Left hindlimb (tissue), 1 donor: Measurements from ENCODE around the gene SMIM36.
"Not testable (repeated sequence)": the region's sequence is repeated elsewhere in the genome, so short reads cannot be mapped to it uniquely, and the experiment has no call there.

Source experiments
- DNase-seq: peaks from one replicate; pipeline ENCODE4 v3.0.0-alpha.2; 2018

SMIM36 gene

GRCh38 chr17:55453839-55454557 is 57.3 kb downstream of the SMIM36 start:
- DNase-seq = no peak

DNA sequence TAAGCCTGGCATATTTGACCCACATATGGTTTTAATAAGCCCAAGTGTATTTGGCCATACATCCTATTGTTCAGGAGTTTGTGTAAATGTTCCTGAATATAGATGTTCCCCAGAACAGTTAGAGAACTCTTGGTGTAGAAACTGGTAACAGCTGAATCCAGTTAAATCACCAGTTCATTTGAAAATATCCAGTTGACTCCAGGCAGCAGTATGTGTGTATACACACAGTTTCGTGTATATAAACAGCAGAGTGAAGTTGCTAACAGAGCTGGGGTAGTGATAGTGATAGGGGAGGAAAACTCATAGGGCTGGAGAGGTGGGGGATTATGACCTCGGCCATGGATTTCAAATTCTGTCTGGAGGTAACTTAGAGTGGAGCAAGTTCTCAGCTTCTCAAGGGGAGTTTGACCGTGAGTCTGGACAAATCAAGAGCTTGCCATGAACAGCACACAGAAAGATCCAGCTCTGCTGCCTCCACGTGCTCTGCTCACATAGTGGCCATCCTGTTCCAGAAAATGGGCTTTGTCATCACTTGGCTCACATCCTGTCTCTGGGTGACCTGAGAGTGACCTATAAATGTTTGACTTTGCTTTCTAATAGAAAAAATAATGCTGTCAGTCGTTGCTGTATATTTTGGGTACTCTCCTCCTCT is 59.0 kb downstream of the SMIM36 start:
- DNase-seq = no peak

DNA sequence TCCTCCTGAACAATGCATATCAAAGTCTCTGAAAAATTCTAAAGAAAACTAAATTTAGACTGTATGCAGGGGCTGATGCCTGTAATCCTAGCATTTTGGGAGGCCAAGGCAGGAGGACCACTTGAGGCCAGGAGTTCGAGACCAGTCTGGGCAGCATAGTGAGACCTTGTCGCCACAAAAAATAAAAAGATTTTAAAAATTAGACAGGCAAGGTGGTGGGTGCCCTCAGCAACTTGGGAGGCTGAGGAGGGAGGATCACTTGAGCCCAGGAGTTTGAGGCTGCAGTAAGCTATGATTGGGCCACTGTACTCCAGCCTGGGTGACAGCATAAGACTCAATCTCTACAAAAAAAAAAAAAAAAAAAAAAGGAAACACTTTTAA is 59.5 kb downstream of the SMIM36 start:
- no peak for DNase-seq

- DNase-seq = no peak
Observed at GRCh38 chr17:55451203-55451641, 60.0 kb downstream of the SMIM36 start.

DNA sequence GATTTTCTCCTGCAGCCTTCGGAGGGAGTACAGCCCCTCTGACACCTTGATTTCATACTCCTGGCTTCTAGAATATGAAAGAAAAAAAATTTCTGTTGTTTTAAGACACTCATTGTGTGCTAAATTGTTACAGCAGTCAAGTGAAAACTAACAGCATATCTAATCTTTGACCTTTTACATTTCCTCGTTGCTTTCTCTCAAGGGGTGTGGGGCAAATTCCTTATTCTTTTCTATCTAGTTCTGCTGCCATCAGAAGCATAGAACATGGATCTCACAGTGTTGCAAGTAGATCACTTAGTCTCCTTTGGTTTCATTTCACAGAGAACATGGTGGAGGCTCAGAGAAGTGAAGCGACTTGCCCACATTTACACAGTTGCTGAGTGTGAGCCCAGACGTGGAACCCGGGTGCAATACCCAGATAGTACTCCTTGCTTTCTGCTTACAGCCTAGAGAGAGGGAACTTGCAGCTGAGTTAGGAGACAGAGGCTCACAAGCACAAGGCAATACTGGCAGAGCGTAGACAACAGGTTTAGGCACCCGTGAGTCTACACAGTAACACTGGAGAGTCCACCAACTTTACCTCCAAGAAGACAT is 60.9 kb downstream of the SMIM36 start:
- no peak for DNase-seq

GRCh38 chr17:55448681-55449080 is 62.6 kb downstream of the SMIM36 start:
- DNase-seq = no peak

GRCh38 chr17:55446581-55447205 is 64.6 kb downstream of the SMIM36 start:
- DNase-seq = no peak

DNA sequence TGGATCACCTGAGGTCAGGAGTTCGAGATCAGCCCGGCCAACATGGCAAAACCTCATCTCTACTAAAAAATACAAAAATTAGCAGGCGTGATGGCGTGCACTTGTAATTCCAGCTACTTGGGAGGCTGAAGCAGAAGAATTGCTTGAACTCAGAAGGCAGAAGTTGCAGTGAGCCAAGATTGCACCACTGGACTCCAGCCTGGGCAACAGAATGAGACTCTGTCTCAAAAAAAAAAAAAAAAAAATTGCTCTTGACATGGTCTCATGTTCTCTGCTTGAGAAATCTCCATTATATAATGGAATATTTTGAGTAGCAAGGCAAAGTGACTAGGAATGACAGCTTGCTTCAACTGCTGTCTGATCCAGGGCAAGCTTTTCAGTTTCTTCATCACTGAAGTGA is 65.2 kb downstream of the SMIM36 start:
- DNase-seq = not testable (repeated sequence)

- DNase-seq = no peak
Observed at GRCh38 chr17:55444471-55445441, 66.5 kb downstream of the SMIM36 start.

DNA sequence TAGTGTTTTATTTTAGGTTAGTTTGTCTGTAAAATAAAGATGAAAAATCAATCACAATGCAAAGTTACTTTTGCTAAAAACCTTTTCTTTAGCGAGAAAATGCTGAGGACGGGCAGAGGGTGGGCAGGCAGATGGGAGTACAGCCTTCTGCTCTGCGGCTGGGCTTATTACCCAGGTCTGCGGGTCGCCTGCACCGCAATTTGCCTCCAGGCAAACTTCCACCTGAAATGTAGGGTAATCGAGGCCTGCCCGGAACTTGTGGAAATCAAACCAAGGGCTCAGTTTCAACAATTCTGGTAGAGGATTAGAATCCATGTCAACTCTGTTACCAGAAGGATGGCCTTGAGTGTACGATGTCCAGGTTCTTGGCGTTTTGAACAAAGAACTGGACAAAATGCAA is 67.3 kb downstream of the SMIM36 start:
- DNase-seq = no peak

GRCh38 chr17:55442953-55443683 is 68.1 kb downstream of the SMIM36 start:
- no peak for DNase-seq

- DNase-seq = no peak
Observed at GRCh38 chr17:55442462-55442861, 68.8 kb downstream of the SMIM36 start.

DNA sequence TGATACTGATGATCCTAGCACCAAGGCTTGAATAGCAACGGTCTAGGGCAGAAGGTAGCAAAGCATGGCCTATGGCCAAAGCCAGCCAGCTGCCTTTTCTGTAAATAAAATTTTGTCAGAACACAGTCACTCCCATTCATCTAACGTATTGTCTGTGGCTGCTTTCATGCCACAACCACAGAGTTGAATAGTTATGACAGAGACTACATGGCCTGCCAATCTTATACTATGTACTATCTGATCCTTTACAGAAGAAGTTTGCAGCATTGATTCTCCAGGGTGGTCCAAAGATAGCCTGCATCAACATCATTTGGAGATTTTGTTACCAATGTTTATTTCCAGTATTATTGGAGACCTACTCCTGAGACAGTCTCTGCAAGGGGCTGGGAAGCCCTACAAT is 69.7 kb downstream of the SMIM36 start:
- DNase-seq = no peak

GRCh38 chr17:55440391-55440790 is 70.9 kb downstream of the SMIM36 start:
- DNase-seq = no peak

- no peak for DNase-seq
Observed at GRCh38 chr17:55437159-55437605, 74.1 kb downstream of the SMIM36 start.

- DNase-seq = no peak
Observed at GRCh38 chr17:55436224-55437158, 74.8 kb downstream of the SMIM36 start.

- DNase-seq = no peak
Observed at GRCh38 chr17:55435408-55435807, 75.8 kb downstream of the SMIM36 start.

DNA sequence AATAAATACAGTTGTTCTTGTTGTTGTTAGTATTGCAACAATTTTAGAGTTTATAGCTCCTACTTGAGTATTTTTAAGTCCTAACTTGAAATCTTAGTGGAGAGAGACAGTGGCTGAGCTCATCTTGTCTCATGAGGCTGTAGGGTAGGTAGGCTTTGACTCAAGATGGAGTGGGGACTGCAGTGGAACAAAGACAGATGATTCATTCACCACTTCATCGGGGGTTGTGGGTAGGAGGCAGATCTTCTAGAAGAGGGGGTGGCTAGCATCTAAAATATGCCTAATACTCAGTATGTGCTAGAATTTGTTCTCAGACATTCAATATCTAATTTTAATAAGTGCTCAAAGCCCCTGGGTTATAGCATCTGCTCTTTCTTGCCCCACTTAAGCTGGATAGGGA is 76.5 kb downstream of the SMIM36 start:
- DNase-seq = no peak

GRCh38 chr17:55433629-55434422 is 77.4 kb downstream of the SMIM36 start:
- DNase-seq = no peak
